Right lung (tissue), 10 donors: ENCODE measurements around the gene RNF114. TPM values are rescaled to one million over a fixed set of nuclear protein-coding genes. Genes with fewer than 3 reads are reported as not detected.
"Not testable (repeated sequence)": the region's sequence is repeated elsewhere in the genome, so short reads cannot be mapped to it uniquely, and the experiment has no call there.

Experiments used
- DNase-seq, 2 donors: peaks; one replicate each; pipeline ENCODE4 v3.0.0-alpha.2; 2013
- long read RNA-seq, 8 donors: transcript quantifications; one replicate each; lab custom pipeline, GENCODE V29; 2026
- polyA plus RNA-seq, 5 donors: library from polyadenylated mRNA; unstranded; fragments of 120-200 nt; gene quantifications; one replicate each; pipeline versions ENCODE4 v1.2.1 to v1.2.3, GENCODE V29; 2013; ENCODE audit warnings: inconsistent platforms in 1 of 5, low replicate concordance in 1 of 5; ENCODE audit not compliant: insufficient read length in 5 of 5, insufficient read depth in 1 of 5

Gene RNF114
- 10 to 100 TPM; 57.2 to 71.9 (median 65.0) TPM for polyA plus RNA-seq
- long read RNA-seq, donor 1, transcript RNF114-201 (6 exons, 2,503 nt) = major isoform, 18 of 33 reads
- long read RNA-seq, donor 1, transcript RNF114-207 (4 exons, 2,006 nt) = minor isoform, 5 of 33 reads
- long read RNA-seq, donor 1, partial matches to known transcripts = 5 of 33 reads
- long read RNA-seq, donor 1, other reads (novel, unspliced or antisense) = 0 of 33 reads
- long read RNA-seq, donor 2, transcript RNF114-201 (6 exons, 2,503 nt) = major isoform, 11 of 15 reads
- long read RNA-seq, donor 2, partial matches to known transcripts = 0 of 15 reads
- long read RNA-seq, donor 2, other reads (novel, unspliced or antisense) = 0 of 15 reads
- long read RNA-seq, donor 3, transcript RNF114-201 (6 exons, 2,503 nt) = major isoform, 20 of 34 reads
- long read RNA-seq, donor 3, transcript RNF114-207 (4 exons, 2,006 nt) = minor isoform, 8 of 34 reads
- long read RNA-seq, donor 3, transcript RNF114-206 (2 exons, 565 nt) = minor isoform, 5 of 34 reads
- long read RNA-seq, donor 3, partial matches to known transcripts = 0 of 34 reads
- long read RNA-seq, donor 3, other reads (novel, unspliced or antisense) = 0 of 34 reads
- long read RNA-seq, donor 4, transcript RNF114-201 (6 exons, 2,503 nt) = major isoform, 15 of 29 reads
- long read RNA-seq, donor 4, transcript RNF114-207 (4 exons, 2,006 nt) = minor isoform, 6 of 29 reads
- long read RNA-seq, donor 4, partial matches to known transcripts = 5 of 29 reads
- long read RNA-seq, donor 4, other reads (novel, unspliced or antisense) = 0 of 29 reads
- long read RNA-seq, donor 5, transcript RNF114-207 (4 exons, 2,006 nt) = minor isoform, 7 of 34 reads
- long read RNA-seq, donor 5, transcript RNF114-201 (6 exons, 2,503 nt) = major isoform, 15 of 34 reads
- long read RNA-seq, donor 5, partial matches to known transcripts = 9 of 34 reads
- long read RNA-seq, donor 5, other reads (novel, unspliced or antisense) = 0 of 34 reads
- long read RNA-seq, donor 6, transcript RNF114-201 (6 exons, 2,503 nt) = major isoform, 21 of 27 reads
- long read RNA-seq, donor 6, partial matches to known transcripts = 0 of 27 reads
- long read RNA-seq, donor 6, other reads (novel, unspliced or antisense) = 0 of 27 reads
- long read RNA-seq, donor 7, transcript RNF114-201 (6 exons, 2,503 nt) = major isoform, 17 of 25 reads
- long read RNA-seq, donor 7, transcript RNF114-207 (4 exons, 2,006 nt) = minor isoform, 5 of 25 reads
- long read RNA-seq, donor 7, partial matches to known transcripts = 0 of 25 reads
- long read RNA-seq, donor 7, other reads (novel, unspliced or antisense) = 0 of 25 reads
- long read RNA-seq, donor 8, transcript RNF114-201 (6 exons, 2,503 nt) = major isoform, 10 of 14 reads
- long read RNA-seq, donor 8, partial matches to known transcripts = 0 of 14 reads
- long read RNA-seq, donor 8, other reads (novel, unspliced or antisense) = 0 of 14 reads

- peak; percentile 89 for DNase-seq
These were observed at the start of gene RNF114 for GRCh38 chr20:49936153-49937026. Gene RNF114, plus strand, starts transcription at chr20:49936397. Its CDS starts 16 bp downstream, at chr20:49936413.

DNA sequence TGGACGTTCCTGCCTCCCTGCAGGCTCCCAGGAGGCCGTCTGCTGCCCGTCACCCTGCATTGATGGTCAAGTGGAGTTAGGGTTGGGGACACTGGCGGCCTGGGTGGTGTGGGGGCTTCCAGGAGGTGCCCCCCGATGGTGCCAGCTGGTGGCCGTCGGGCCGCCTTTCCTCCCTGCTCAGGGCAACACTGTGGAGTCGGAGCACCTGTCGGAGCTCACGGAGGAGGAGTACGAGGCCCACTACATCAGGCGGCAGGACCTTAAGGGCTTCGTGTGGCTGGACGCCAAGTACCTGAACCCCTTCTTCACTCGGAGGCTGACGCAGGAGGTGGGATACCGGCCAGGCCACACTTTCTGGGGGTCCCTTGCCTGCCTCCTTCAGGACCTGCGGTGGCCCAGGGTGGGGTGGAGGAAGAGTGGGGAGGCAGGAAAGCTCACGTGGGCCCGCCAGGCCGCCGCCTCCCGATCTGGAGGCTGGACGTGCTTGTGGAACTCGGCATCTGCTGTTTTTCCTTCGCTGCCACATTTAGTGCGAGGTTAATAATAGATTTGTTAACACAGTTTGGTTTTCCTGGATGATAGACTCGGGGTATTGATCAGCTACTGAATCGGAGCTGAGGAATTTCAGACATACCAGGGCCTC lies 49.5 kb upstream of the RNF114 start:
- no peak for DNase-seq

DNA sequence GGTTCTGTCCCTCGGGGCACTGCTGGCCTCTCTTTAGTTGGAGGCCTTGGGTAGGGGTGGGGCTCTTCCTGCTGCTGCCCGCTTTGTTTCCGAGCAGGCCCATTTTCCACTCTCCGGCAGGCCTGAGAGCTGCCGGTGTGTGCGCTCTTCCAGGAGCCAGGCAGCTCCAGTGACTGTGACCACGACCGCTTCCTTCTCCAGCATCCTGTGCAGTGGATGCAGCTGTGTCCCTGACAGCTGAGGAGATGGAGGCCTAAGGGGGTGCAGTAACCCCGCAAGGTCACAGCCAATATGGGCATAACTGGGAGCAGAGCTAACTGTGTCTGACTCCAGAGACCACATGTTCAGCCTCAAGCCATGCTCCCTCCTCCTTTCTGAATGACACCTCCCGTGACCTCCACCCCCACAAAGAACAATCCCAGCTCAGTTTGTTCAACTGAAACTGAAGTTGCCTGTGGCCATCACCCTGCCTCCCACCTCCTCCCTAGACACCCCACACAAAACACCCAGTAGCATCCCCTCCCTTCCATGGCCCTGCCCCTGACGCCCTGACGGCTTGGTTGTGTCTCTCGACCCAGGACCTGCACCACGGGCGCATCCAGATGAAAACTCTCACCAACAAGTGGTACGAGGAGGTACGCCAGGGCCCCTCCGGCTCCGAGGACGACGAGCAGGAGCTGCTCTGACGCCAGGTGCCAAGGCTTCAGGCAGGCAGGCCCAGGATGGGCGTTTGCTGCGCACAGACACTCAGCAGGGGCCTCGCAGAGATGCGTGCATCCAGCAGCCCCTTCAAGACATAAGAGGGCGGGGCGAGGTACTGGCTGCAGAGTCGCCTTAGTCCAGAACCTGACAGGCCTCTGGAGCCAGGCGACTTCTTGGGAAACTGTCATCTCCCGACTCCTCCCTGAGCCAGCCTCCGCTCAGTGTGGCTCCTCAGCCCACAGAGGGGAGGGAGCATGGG lies 48.7 kb upstream of the RNF114 start:
- no peak for DNase-seq

- peak; percentile 58 to 72 for DNase-seq
These were observed 47.8 kb upstream of the RNF114 start for GRCh38 chr20:49888212-49889000.

GRCh38 chr20:49889001-49889934 lies 46.9 kb upstream of the RNF114 start:
- no peak for DNase-seq

DNA sequence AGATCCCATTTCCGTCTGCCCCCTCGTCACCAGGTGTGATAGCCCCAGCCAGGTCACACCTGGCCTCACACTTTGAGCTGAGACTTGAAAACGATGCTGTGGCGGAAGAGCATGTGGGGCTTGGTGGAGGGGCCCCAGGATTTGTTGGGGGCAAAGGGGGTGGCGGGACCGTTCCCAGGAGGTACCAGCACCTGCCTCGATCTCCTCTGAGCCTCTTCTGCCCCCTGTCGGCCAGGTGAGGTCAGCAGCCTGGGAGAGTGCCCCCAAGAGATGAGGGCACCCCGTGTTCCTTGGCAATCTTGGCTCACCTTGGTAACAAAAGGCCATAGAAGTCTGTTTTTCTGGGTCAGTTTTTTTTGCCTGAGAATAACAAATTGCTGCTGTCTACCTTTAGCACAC lies 46.3 kb upstream of the RNF114 start:
- no peak for DNase-seq

- DNase-seq = peak; percentile 55 to 64
These were observed 45.5 kb upstream of the RNF114 start for GRCh38 chr20:49890471-49891361.

DNA sequence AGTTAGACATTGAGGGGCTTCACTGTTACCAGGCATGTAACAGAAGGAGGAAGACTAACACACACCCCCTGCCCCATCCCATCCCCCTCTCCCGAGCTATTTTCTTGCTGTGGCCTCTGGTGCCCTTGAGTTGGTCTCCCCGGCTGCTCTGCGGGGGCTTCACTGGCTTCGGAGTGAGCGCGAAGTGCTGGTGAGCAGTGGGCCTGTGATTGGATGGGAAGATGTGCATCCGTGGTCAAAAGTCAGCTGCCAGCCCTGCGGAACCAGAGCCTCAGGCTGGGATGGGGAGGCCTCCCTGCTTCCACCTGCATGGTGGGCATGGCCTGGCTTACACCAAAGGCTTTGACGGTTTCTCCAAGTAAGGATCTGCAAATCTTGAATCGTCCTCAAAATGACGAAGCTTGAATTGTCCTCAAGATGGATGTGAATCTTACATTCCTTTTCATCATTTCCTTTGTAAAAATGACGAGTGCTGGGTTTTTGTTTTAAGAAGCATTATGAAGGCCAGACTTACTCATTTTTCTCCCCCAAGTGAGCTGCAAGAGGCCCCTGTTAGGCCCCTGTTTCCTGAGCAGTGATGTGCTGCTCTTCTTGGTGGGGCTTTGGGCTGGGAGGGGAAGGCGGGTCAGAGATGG lies 44.6 kb upstream of the RNF114 start:
- no peak for DNase-seq

DNA sequence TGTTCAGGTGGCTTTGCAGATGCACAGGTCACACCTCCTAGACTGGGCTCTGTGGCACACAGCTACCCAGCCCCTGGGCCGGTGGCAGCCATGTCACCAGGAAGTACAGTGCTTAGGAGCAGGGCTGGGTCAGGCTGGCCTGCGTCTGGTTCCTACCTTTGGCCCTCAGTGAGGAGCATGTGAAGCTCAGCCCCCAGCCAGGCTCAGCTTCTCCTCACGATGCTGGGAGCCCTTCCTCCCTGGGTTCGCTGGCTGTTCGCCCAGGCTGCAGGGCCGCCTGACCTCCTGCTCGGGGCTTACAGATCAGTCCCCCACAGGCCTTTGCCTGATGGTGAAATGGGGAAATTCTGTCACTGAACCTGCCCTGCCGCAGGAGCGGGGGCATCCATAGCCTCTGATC lies 43.9 kb upstream of the RNF114 start:
- DNase-seq = no peak

GRCh38 chr20:49892817-49893216 lies 43.4 kb upstream of the RNF114 start:
- no peak for DNase-seq

DNA sequence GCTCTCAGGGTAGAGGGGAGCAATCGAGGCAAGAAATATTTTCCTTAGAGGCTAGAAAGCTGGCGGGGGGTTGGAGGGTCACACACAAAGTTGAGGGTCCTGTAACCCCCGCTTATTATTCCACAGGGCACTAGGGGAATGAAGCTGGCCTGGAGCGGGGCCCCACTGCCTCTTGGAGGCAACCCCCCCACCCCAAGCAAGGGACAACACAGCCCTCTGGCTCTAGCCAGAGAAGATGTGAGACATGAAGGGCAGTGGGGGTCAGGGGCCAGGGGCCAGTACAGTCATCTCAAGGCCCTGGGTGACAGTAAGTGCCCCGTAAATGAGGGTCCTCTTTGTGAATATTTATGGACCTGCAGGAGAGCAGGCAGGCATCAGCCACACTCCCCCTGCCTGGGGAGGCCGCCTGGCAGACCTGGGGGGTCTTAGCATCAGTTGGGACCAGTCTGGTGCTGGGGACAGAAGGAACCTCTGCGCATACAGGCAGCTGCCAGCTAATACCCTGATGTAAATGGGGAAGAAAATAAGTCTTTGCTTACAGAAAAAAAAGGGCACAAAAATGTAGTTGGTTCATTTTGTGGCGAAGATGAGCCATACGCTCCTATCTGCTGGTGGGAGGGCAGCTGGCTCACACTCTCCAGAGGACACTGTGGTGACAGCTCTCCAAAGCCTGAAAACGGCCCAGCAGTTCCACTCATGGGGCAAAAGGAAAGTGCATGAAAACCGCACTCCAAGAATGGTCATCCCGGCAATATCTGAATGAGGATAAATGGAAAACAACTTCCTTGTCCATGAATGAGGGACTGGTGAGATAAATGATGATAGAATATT lies 42.7 kb upstream of the RNF114 start:
- DNase-seq = no peak

- no peak for DNase-seq
These were observed 42.1 kb upstream of the RNF114 start for GRCh38 chr20:49894073-49894470.

GRCh38 chr20:49895474-49896093 lies 40.6 kb upstream of the RNF114 start:
- not testable (repeated sequence) for DNase-seq

DNA sequence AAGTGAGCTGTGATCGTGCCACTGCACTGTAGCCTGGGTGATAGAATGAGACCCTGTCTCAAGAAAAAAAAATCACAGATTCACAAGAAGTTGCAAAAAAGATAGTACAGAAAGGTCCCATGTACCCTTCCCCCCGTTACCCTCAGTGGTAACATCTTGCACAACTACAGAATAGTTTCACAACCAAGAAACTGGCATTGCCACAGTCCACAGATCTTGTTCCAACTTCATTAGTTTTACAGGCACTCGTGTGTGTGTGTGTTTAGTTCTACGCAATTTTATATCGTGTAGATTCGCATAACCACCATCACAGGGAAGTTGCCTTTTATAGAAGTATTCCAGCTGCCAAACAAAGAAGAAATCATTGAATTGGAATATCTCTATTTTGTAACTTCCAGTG lies 40.0 kb upstream of the RNF114 start:
- no peak for DNase-seq
